Prostate gland (tissue), 2 donors: Measurements from ENCODE around the gene ADARB2.

ENCODE experiments used
- POLR2A ChIP-seq: fragments of 450-650 bp; IDR thresholded peaks from one replicate; pipeline ENCODE4 v1.6.1; 2016; ENCODE audit warnings: antibody characterized with exemption, mild to moderate bottlenecking
- POLR2AphosphoS5 ChIP-seq: sonication (generic); formaldehyde crosslinking; IDR thresholded peaks from one replicate; pipeline ENCODE4 v1.6.1; 2017; ENCODE audit warnings: antibody characterized with exemption
- TF ChIP-seq, protein P1 (sequence below), 4 experiments: fragments of 200-600 bp in 2 of 4; fragments of 450-650 bp in 2 of 4; sonication (generic) in 2 of 4; IDR thresholded peaks; 1 replicate in 3 of 4; 2 replicates in 1 of 4; pipeline ENCODE4 v1.5.1; 2016 to 2019; ENCODE audit warnings: antibody characterized with exemption in 4 of 4, mild to moderate bottlenecking in 2 of 4, moderate library complexity in 2 of 4

DNA sequence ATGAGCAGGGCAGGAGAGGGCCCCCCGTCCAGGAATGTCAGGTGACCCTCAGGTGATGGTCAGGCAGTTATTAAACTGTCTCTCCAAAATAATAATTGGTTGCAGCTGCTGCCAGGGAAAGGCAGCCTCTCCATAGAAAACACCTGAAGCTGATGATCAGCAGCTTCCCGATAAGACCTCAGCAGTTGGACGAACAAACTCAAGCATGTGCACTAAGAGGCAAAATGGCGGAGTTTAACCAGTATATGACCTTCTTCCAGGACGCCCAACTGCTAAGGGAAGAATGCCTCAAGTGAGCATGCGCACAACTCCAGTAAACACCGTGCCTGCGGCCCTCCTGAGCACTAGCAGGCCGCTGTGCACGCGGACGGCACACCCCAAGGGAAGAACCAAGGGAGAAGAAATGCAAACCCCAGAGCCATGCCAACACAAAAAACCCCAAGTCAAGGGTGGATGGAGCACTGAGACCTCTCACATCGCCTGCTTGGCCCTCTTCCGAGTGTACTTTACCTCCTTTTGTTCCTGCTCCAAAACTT, 38.9 kb upstream of the ADARB2 start:
- TF ChIP-seq, protein P1, sequence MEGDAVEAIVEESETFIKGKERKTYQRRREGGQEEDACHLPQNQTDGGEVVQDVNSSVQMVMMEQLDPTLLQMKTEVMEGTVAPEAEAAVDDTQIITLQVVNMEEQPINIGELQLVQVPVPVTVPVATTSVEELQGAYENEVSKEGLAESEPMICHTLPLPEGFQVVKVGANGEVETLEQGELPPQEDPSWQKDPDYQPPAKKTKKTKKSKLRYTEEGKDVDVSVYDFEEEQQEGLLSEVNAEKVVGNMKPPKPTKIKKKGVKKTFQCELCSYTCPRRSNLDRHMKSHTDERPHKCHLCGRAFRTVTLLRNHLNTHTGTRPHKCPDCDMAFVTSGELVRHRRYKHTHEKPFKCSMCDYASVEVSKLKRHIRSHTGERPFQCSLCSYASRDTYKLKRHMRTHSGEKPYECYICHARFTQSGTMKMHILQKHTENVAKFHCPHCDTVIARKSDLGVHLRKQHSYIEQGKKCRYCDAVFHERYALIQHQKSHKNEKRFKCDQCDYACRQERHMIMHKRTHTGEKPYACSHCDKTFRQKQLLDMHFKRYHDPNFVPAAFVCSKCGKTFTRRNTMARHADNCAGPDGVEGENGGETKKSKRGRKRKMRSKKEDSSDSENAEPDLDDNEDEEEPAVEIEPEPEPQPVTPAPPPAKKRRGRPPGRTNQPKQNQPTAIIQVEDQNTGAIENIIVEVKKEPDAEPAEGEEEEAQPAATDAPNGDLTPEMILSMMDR (IDR thresholded peaks at IDR 0.05) = no peak
- TF ChIP-seq POLR2AphosphoS5 (no peak), POLR2A (no peak)
